AG10803 (cell line): Measurements from ENCODE around the gene CUBN.

Experiments used
- DNase-seq: peaks from one replicate; pipeline ENCODE4 v3.0.0; 2010; ENCODE audit warnings: low read depth
- H3K4me3 ChIP-seq: 2 replicates; pipeline ENCODE4 v1.5.1; 2011; ENCODE audit warnings: mild to moderate bottlenecking, low read length, control low read depth
- CTCF ChIP-seq: conservative IDR thresholded peaks from 2 replicates; pipeline ENCODE4 v1.5.1; 2011; ENCODE audit warnings: mild to moderate bottlenecking, low read length, control low read depth, inconsistent platforms

CUBN gene

DNA sequence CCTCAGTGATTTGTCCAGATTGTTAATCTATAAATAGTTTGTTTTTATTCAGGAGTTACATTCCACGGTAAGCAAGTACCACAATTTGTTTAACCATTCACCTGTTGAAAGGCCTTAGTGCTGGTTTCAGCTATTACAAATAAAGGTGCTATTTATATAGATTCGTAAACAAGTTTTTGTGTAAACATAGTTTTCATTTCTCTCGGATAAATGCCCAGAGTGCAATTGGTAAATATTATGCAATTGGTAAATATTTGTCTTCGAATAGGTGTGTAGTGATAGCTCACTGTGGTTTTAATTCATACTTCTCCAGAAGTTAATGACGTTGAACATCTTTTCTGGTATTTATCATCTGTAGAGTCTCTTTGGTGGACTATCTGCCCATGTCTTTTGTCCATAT, 235.9 kb downstream of the CUBN start:
- TF ChIP-seq CTCF, result no peak
- no peak overlapping the region for H3K4me3 ChIP-seq
- no peak for DNase-seq

DNA sequence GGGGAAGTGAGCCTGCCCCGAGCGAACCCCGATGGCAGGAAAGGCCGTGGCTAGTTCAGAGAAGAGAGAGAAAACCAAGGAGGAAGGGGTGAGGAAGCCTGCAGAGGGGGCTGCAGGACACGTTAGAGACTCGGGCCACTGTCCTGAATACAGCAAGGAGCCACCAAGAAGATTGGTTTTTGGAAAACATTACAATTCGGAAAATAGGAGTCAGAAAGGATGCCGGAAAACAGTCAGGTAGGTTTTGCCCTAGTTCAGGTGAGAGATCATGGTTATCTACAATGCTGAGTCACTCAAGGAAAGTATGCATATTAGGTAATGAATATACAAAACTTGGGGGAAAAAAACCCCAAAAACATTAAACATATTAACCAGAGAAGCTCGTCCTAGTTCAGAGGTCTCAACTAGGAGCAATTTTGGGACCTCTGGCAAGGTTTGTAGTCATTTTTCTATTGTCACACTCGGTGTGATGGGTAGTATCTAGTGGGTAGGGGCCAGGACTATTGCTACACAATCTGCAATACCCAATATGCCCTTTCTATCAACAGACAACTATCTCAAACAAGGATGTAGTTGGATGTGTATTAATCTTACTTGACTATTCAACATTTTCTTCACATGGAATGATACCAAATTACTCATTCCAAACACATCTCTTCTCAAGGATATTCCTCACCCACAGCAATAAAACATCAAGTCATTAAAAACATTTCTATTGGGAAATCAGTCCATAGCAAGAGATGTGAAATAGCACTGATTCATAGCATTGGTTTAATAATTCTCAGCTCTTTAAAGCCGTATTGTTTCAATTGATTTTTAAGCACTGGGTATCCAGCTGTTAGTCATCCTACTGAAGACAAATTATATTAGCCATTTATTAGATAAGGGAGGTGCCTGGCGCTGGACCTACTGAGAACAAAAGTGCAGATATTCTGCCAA, 238.0 kb downstream of the CUBN start:
- DNase-seq, result peak; percentile 95
- peak; percentile 51 for TF ChIP-seq CTCF
- H3K4me3 ChIP-seq, result no peak overlapping the region

DNA sequence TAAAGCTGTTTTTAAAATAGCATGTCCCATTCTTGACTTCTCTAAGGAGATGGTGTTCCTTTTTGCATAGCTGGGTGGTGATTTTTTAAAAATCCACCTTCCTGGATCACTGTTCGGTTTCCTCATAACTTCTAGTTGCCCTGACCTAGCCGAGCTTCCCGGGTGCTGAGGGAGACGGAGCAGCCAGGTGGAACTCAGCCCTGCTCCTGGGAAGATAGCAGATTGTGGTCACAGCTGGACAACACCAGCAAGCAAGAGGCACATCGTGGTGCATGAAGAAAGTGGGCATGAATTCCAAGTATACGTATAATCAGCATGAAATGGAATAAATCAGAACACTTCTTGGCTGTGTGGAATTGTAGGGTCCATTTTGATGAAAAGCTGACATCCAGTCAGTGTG, 238.9 kb downstream of the CUBN start:
- H3K4me3 ChIP-seq, result no peak overlapping the region
- DNase-seq, result peak; percentile 16
- TF ChIP-seq CTCF, result no peak

- TF ChIP-seq CTCF, result no peak
- DNase-seq, result peak; percentile 72
- H3K4me3 ChIP-seq, result no peak overlapping the region
These were observed 242.0 kb downstream of the CUBN start for GRCh38 chr10:16887565-16887964.

- no peak overlapping the region for H3K4me3 ChIP-seq
- TF ChIP-seq CTCF, result no peak
- no peak for DNase-seq
These were observed 243.6 kb downstream of the CUBN start for GRCh38 chr10:16886031-16886430.

- H3K4me3 ChIP-seq, result no peak overlapping the region
- no peak for TF ChIP-seq CTCF
- DNase-seq, result no peak
These were observed 245.1 kb downstream of the CUBN start for GRCh38 chr10:16884497-16884896.

DNA sequence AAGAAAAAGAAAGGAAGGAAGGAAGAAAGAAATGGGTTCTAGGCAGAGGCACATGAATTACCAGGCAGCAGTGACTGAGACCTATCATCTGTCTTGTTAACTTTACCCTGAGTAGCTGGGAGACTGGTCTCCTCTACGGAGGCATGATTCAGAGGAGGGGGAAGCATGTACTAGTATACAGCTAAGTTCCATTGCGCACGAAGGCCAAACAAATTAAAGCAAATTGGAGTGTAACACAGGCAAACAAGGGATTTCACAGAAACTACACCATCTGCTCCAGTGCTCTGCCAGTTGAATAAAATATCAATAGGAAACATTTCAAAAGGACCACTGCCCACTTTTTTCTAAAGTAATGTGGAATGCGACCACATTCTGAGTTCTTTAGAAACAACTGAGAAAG, 246.5 kb downstream of the CUBN start:
- no peak overlapping the region for H3K4me3 ChIP-seq
- TF ChIP-seq CTCF, result no peak
- DNase-seq, result no peak
